ENCODE measurements around the gene STRN4.

STRN4 gene

GRCh38 chr19:46721269-46722003 lies 24.8 kb downstream of the STRN4 start:
- DNase-seq (ENCODE audit: low read depth): no peak
- H3K4me3 ChIP-seq (ENCODE audit: low read length): no peak overlapping the region
- TF ChIP-seq CTCF (conservative IDR thresholded peaks at IDR 0.05; ENCODE audit: low read length): no peak

GRCh38 chr19:46720503-46721239 lies 25.6 kb downstream of the STRN4 start:
- no peak for DNase-seq (ENCODE audit: low read depth)
- no peak overlapping the region for H3K4me3 ChIP-seq (ENCODE audit: low read length)
- TF ChIP-seq CTCF (conservative IDR thresholded peaks at IDR 0.05; ENCODE audit: low read length): no peak

- TF ChIP-seq CTCF (conservative IDR thresholded peaks at IDR 0.05; ENCODE audit: low read length): no peak
- no peak overlapping the region for H3K4me3 ChIP-seq (ENCODE audit: low read length)
- DNase-seq (ENCODE audit: low read depth): no peak
Measured at GRCh38 chr19:46719629-46720502, 26.4 kb downstream of the STRN4 start.

GRCh38 chr19:46718934-46719622 lies 27.2 kb downstream of the STRN4 start:
- DNase-seq (ENCODE audit: low read depth): no peak
- H3K4me3 ChIP-seq (ENCODE audit: low read length): no peak overlapping the region
- no peak for TF ChIP-seq CTCF (conservative IDR thresholded peaks at IDR 0.05; ENCODE audit: low read length)

GRCh38 chr19:46718157-46718933 lies 27.9 kb downstream of the STRN4 start:
- no peak for DNase-seq (ENCODE audit: low read depth)
- TF ChIP-seq CTCF (conservative IDR thresholded peaks at IDR 0.05; ENCODE audit: low read length): no peak
- no peak overlapping the region for H3K4me3 ChIP-seq (ENCODE audit: low read length)

GRCh38 chr19:46717716-46718143 lies 28.5 kb downstream of the STRN4 start:
- TF ChIP-seq CTCF (conservative IDR thresholded peaks at IDR 0.05; ENCODE audit: low read length): no peak
- no peak for DNase-seq (ENCODE audit: low read depth)
- peak overlapping the region; percentile 81 for H3K4me3 ChIP-seq (ENCODE audit: low read length)
